Neural crest cell (in vitro differentiated cells): ENCODE results near the gene TMEM140. TPM values are rescaled to one million over a fixed set of nuclear protein-coding genes. Genes with fewer than 3 reads are reported as not detected.

Experiments
- DNase-seq: peaks from one replicate; pipeline ENCODE4 v3.0.0; 2021; ENCODE audit warnings: low read depth, mixed read lengths, low spot score
- H3K27ac Mint-ChIP-seq: one replicate; pipeline ENCODE4 v1.8.0; 2021; ENCODE audit warnings: mild to moderate bottlenecking, mixed read lengths; ENCODE audit not compliant: unreplicated experiment
- H3K27me3 Mint-ChIP-seq: 2 replicates; pipeline ENCODE4 v1.8.0; 2021; ENCODE audit warnings: low read depth, mild to moderate bottlenecking, mixed read lengths
- H3K36me3 Mint-ChIP-seq: 2 replicates; pipeline ENCODE4 v1.8.0; 2021; ENCODE audit warnings: low read depth, mild to moderate bottlenecking, mixed read lengths
- H3K4me1 Mint-ChIP-seq: 2 replicates; pipeline ENCODE4 v1.8.0; 2021; ENCODE audit warnings: mixed read lengths
- H3K4me3 Mint-ChIP-seq: one replicate; pipeline ENCODE4 v1.8.0; 2021; ENCODE audit warnings: mild to moderate bottlenecking, mixed read lengths
- H3K9me3 Mint-ChIP-seq: 2 replicates; pipeline ENCODE4 v1.8.0; 2021; ENCODE audit warnings: mixed read lengths
- total RNA-seq: library from RNA; stranded (reverse); gene quantifications from 2 replicates; pipeline ENCODE4 v1.2.1, GENCODE V29; 2021
- TF ChIP-seq, protein P1 (sequence below): fragments of 200-600 bp; sonication (generic); conservative IDR thresholded peaks from 2 replicates; pipeline ENCODE4 v1.5.0; 2021; ENCODE audit warnings: antibody characterized with exemption, mild to moderate bottlenecking

TMEM140 gene
- total RNA-seq, 1 donor from 2014 or later: 0.12 TPM

DNA sequence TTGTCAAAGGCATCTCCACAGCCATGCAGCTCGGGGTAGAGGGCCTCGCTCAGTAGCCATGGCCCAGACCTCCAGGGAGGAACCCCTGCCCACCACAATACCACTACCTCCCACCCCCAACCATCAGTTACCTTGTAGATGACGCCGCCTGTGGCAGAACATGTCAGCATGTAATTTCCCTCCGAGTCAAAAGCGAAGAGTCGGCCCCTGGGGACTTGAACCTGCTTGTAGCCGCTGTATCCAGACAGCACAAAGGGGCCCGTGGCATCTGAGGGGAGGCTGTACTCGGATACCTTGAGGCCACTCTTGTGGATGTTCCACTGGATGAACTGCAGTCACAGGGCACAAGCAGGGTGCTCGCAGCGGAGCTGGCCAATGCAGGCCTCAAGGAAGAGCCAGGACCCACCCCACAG is 39.0 kb downstream of the TMEM140 start:
- TF ChIP-seq, protein P1, sequence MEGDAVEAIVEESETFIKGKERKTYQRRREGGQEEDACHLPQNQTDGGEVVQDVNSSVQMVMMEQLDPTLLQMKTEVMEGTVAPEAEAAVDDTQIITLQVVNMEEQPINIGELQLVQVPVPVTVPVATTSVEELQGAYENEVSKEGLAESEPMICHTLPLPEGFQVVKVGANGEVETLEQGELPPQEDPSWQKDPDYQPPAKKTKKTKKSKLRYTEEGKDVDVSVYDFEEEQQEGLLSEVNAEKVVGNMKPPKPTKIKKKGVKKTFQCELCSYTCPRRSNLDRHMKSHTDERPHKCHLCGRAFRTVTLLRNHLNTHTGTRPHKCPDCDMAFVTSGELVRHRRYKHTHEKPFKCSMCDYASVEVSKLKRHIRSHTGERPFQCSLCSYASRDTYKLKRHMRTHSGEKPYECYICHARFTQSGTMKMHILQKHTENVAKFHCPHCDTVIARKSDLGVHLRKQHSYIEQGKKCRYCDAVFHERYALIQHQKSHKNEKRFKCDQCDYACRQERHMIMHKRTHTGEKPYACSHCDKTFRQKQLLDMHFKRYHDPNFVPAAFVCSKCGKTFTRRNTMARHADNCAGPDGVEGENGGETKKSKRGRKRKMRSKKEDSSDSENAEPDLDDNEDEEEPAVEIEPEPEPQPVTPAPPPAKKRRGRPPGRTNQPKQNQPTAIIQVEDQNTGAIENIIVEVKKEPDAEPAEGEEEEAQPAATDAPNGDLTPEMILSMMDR: no peak
- peaks cover 26% of the 10 kb centered on the region for H3K36me3 Mint-ChIP-seq
- no peaks in the 10 kb centered on the region for H3K27me3 Mint-ChIP-seq
- no peaks in the 10 kb centered on the region for H3K4me1 Mint-ChIP-seq
- H3K4me3 Mint-ChIP-seq: no peak overlapping the region
- H3K27ac Mint-ChIP-seq: no peak overlapping the region
- peaks cover 5% of the 10 kb centered on the region for H3K9me3 Mint-ChIP-seq
- DNase-seq: no peak

DNA sequence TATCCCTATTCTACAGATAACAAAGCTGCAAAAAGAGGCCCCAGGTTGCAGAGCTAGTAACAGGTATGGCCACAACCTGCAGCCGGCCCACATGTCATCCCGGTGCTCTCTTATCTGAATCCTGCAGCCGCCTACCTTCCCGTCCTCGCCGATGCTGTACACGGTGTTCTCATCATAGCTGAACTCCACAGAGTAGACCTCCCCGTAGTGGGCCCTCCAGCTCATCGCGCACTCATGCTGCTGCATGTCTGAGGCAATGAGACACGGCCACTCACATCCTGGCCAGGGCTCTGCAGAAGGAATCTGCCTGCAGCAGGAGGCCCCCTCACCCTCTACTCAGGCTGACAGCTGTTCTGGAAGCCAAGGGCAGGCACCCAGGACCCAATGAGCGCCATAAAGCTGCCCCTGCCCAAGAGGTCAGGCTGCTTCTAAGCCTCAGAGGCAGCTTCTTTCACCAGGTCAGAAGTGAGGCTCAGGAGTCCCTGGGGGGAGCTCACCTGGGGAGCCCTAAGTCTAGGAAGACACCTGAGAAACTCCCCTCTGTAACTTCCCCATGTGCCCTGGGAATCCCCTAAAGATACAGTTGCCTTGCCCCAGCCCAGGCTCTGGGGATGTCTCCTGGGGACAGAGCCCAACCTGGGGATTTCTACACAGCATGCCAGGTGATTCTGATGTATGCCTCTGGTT is 40.6 kb downstream of the TMEM140 start:
- DNase-seq: no peak
- H3K27me3 Mint-ChIP-seq: no peaks in the 10 kb centered on the region
- H3K4me1 Mint-ChIP-seq: no peaks in the 10 kb centered on the region
- H3K9me3 Mint-ChIP-seq: no peaks in the 10 kb centered on the region
- TF ChIP-seq, protein P1: no peak
- H3K4me3 Mint-ChIP-seq: no peak overlapping the region
- H3K36me3 Mint-ChIP-seq: peaks cover 12% of the 10 kb centered on the region
- no peak overlapping the region for H3K27ac Mint-ChIP-seq

DNA sequence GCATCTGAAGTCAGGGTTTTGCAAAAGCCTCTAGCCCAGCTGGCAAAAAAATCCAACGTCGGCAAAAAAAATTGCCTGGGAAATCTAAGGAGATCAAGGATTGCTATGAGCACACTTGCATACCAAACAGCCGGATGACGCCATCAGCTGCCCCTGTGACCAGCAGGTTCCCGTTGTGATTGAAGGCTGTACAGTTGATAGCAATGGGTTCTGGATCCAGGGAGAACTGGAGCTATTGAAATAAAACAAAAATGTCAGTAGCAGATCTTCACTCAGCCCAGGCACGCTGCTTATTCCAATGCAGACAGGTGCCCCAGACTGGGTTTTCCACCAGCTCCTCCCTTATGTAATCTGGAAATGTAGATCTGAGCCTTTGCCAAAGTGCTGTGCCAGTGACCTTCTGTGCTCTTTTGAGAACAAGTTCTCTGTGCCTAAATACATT is 41.4 kb downstream of the TMEM140 start:
- Mint-ChIP-seq H3K4me1 (no peaks in the 10 kb centered on the region), H3K27ac (no peak overlapping the region), H3K4me3 (no peak overlapping the region), H3K9me3 (no peaks in the 10 kb centered on the region), H3K27me3 (no peaks in the 10 kb centered on the region), H3K36me3 (peaks cover 7% of the 10 kb centered on the region)
- DNase-seq: no peak
- TF ChIP-seq, protein P1: no peak

DNA sequence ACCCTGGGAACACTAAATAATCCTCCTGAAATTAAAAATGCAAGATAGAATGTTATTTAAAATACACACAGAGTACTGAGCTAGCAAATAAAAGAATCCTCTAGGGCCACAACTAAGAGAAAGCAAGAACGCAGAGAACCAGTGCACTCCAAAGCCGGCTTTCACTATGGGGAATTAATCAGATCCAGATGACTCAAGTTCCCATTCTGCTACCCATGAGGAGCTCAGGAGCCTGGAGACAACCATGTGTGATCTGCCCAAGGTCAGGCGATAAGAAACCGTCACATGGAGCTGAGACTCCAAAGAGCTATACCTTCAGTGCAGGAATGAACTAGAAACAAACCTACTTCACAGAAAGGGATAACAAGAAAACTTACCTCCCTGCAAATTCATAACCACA is 42.1 kb downstream of the TMEM140 start:
- TF ChIP-seq, protein P1: no peak
- DNase-seq: no peak
- Mint-ChIP-seq H3K4me1 (no peaks in the 10 kb centered on the region), H3K36me3 (peaks cover 3% of the 10 kb centered on the region), H3K9me3 (no peaks in the 10 kb centered on the region), H3K27me3 (no peaks in the 10 kb centered on the region), H3K4me3 (no peak overlapping the region), H3K27ac (no peak overlapping the region)

DNA sequence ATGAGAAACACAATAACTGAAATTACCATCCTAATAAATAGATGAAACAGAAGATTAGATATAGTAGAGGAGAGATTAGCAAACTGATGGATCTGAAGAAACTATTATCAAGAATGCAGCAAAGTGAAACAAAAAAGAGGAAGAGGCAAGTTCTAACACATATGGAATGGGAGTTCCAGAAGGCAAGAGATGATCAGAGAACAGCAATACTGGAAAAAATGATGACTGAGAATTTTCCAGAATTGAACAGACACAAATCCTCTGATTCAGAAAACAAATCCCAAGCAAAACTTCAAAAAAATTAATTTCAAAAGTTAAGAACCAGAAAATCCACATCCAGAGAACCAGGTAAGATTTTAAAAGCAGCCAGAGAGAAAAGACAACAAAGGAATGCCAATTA is 42.8 kb downstream of the TMEM140 start:
- no peaks in the 10 kb centered on the region for H3K27me3 Mint-ChIP-seq

More for the DNA sequence above, 42.8 kb downstream of the TMEM140 start:
- DNase-seq: no peak
- Mint-ChIP-seq H3K9me3 (no peaks in the 10 kb centered on the region), H3K36me3 (peaks cover 3% of the 10 kb centered on the region), H3K4me1 (no peaks in the 10 kb centered on the region), H3K27ac (no peak overlapping the region), H3K4me3 (no peak overlapping the region)
- TF ChIP-seq, protein P1: no peak
